ENCODE measurements around the gene EMILIN3.
A peak's percentile ranks its signal among the peaks of the same experiment; 100 is the strongest.

EMILIN3 gene, protein sequence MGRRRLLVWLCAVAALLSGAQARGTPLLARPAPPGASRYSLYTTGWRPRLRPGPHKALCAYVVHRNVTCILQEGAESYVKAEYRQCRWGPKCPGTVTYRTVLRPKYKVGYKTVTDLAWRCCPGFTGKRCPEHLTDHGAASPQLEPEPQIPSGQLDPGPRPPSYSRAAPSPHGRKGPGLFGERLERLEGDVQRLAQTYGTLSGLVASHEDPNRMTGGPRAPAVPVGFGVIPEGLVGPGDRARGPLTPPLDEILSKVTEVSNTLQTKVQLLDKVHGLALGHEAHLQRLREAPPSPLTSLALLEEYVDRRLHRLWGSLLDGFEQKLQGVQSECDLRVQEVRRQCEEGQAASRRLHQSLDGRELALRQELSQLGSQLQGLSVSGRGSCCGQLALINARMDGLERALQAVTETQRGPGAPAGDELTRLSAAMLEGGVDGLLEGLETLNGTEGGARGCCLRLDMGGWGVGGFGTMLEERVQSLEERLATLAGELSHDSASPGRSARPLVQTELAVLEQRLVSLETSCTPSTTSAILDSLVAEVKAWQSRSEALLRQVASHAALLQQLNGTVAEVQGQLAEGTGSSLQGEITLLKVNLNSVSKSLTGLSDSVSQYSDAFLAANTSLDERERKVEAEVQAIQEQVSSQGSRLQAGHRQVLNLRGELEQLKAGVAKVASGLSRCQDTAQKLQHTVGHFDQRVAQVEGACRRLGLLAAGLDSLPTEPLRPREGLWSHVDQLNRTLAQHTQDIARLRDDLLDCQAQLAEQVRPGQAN

DNA sequence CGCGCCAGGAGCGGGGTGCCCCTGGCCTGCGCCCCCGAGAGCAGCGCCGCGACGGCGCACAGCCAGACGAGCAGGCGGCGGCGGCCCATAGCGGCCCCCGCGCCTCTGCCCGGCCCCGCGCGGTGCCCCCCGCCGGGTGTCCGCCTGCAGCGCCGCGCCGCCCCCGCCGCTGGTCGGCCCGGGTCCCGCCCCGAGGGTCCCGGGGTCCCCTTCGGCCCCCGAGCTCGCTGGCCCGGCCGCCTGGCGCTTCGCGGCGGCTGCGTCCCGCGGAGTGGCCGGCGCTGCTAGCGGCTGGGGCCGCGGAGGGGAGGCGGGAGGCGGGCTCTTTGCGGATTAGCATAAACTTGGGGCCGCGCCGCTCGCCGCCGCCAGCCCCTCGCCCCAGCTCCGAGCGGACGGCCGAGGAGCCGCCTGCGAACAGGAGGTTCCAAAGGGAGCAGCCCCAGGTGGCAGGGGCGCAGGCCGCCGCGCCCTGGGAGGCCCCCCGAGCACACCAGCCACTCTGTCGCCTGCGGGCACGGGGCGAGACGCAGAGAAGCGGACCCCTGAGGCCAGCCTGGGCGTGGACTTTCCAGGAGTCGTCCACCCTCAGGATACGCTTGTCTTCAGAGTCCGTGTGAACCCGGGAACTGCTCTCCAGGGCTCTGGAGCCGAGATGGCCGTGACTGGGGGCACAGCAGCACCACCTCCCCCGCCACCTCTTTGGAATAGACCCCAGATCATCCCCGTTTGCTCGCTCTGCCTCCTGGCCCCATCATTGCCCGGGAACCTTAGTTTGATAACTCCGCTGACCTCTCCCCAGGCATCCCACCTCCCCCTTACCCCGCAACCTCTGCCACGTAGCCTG is at the start of gene EMILIN3:
Gene EMILIN3 (minus strand): TSS at position 273 of the 847 bp plus-strand sequence. CDS start 184 bp downstream, at position 89.
- DNase-seq, result no peak

DNA sequence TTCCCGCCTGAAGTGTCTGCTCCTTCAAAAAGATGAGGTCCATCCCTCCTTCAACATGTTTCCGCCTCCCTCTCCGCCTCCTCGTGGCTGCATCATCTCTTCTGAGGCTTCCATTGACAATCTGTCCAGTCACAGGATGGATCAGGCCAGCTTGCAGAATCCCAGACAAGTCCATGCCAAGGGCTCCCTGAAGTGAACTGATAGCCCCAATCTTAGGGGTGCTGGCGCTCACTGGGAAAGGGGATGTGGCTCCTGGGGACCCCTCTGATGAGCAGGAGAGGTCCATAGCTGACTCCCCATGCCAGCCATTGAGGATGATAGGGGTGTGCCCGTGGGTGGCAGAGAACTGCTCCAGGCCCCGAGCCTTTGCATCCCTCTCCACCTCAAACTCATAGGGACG is 48.6 kb upstream of the EMILIN3 start:
- DNase-seq, result no peak

DNA sequence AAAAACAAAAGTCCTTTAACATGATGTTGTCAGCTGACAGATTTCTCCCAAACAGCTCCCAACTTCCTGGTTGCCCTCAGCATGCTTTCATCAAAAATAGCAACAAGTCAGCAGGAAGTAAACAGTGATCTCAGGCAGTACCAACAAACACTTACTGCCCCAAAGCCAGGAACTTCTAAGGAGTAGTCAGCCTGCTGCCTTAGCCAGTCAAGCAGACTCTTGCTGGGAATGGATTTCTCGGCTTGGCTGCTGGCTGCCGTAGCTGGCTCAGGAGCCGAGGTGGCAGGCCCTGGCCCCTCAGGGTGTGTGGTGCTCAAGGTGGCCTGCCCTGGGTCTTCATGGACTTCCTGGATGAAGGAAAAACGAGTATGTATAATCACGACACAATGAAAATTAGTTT is 46.6 kb upstream of the EMILIN3 start:
- no peak for DNase-seq

DNA sequence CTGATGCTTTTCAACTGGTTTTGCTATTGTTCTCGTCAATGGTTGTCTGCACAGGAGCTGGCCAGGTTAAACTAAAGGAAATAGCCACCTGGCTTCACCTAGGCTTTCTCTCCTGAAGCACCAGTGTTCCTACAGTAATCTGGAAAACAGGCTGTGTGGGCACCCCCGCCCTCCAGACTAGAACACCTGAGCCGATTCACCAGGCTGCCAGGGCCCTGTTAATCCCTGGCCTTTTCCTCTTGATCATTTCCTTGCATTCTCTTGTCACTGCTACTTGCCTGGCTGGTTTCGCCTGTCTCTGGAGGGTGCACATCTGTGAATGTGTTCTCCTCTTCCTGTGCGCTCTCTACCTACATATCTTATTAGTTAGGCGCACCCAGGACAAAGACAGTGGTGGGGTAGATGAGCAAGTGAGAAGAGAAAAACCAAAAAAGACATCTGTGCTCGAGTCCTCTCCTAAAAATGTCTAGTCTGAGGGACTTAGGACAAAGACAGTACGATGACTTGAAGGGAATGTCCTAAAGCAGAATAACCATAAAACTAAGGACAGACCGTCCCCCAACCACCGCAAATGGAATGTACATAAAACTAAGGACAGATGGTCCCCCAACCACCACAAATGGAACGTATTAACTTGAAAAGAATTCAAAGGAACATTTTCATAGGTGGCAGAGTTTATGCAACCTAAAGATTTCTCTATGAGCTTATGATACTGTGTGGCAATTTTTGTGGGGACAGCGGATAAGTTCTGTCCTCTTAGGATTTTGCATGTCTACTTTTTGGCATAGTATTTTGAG is 45.9 kb upstream of the EMILIN3 start:
- DNase-seq, result no peak

DNA sequence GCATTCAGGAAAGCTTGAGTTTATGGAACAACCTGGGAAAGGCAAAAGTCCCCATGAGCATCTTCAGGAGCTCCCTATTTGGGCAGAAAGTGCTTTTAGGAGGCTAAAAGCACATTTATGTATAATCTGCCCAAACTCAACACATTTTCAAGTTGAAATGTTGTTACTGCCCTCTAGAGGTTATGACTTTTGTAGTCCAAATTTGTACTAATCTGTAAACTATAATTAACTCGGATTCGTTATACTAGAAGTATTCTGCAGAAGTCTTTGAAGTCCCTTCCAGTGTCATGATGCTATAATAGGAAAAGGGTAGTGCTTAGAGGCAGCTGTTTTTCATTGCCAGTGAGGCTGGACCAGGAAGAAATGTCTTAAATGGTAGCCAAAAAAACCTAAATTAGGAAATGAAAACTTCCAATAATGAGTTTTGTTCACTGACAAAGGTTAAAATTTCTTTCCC is 44.8 kb upstream of the EMILIN3 start:
- DNase-seq, result peak in 1 of 2 donors; percentile 11

DNA sequence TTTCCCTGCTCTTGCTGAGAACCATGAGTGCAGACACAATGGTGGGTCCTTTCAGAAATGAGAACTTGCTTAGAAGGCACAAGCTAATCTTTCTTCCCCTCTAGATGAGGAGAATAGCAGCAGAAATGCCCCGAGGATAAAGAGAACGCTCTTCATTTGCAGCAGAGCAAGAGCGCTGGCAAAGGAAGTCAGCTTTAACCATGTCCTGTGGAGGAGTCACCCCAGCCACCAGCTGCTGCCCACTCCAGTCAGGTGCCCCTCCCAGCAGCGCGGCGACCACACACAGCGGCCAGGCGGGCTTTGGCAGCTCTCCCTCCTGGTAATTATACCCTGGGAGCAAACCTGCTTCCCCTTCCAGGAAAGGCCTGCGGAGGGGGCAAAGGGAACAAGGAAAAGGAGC is 42.4 kb upstream of the EMILIN3 start:
- no peak for DNase-seq

DNA sequence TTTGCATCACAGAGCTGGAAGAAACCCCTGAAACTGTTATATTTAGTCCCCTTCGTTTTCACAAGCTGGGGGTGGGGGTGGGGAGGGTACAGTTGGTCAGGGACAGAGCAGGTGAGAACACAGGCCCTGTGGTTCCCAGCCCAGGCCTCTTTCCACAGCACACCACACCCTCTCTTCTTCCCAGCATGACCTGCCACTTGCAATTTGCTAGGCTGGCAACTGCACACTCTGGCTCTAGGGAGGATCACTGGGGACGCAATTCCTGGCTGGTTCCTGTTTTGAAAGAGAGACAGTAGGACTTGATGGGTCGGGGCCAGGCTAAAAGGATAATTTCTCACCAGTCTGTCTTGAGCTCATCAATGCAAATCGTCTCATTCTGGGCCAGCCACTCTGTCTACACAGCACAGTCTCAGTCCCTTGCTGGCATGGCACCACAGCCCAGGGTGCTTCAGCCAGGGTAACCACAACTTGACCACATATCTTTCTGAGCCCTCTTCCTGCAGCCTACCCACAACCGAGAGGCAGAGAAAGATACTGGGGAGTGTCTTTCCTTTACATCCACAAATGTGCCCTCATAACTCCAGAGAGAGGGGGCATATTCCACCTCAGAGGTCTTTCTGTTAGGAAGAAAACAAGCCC is 41.7 kb upstream of the EMILIN3 start:
- peak; percentile 6 to 12 for DNase-seq

DNA sequence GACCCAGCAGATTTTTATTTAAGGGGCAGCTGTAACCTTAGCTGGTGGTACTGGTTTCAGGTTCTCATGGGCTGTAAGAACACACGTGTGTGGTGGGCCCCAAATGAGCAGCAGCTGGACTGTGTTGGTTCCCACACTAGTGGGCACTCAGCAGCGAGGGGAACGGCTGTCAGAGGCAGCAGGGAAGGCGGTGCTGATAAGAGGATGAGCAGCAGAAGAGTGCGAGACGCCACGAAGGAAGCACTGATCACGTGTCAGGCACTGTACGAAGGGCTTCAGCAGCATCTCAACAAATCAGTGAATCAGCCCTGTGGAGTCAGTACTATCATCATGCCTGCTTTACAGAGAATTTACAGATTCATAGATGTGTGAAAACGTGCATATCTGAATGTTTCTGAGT is 41.0 kb upstream of the EMILIN3 start:
- no peak for DNase-seq

DNA sequence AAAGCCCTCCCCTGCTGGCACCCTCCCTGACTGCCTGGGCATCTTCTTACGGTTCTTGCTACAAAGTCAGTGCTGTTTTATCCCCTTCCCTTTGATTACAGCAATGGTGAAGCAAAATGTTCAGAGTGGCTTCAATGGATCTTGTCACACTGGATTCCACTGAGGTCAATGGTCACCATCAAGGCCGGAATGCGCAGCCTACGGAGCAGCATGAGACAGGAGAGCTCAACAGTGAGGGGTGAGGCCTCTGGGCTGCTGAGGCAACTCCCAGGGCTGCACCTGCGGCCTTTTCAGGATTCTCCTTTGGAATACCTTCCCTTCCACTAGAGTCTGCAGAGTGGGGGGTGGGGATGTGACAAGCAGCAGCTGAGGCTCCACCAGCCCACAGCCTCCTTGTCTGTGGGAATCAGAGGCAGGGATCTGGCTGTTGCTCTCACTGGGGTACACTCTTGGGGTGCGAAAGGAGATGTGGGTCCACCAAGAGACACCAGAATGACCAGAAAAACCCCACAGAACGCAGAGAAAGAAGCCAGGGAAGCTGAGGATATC is 40.4 kb upstream of the EMILIN3 start:
- no peak for DNase-seq

DNA sequence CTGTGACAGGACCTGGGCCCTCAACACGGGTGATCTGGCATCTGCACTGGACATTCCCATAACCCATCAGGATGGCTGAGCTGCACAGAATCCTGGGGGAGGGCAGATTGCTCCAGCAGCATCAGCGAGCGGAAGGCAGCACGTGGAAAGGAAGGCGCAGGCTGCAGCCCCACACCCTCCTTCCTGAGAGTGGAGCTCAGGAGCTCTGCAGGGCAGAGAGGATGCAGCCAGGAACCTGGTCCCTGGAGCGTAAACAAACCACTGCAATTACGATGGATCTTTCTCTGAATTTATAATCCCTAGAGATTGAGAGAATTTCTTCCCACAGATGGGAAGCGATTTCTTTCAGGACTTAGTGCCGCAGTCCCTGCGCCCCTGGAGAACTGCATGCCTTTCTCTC is 39.7 kb upstream of the EMILIN3 start:
- DNase-seq, result no peak

DNA sequence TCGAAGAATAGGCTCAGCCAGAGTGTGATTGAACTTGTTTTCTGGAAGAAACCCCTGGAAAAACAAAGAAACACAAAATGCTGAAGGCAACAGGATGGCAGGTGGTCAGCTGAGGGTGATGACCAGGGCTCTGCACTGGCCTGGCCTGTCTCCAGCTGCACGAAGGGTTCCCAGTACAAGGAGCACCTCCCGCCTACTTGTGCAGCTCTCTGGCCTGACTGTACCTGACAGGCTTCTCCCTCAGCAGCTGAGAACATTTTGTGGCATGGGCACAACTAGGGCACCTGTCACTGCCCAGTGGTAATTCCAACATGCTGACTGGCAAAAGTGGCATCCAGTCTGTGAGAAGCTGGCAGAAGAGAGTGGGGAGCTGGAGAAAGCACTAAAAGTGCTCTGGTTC is 38.8 kb upstream of the EMILIN3 start:
- DNase-seq, result no peak

DNA sequence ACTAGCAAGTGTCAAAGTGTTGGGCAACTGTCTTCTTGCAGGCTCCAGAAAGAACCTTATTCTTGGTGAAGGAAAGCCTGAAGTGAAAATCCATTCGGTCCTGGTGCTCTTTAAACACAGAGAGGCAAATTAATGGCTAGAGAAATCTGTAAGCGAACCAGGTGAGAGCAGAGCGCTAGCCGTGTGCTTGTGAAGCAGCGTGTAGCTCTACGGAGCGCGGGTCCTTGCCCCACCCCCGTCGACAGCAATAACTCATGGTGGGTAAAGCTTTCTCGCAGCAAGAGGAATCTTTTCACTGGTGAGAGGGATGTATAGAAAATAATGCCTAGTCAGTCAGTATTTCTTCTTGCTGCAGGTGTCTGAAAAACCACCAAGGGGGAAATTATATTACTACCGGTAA is 37.0 kb upstream of the EMILIN3 start:
- no peak for DNase-seq

DNA sequence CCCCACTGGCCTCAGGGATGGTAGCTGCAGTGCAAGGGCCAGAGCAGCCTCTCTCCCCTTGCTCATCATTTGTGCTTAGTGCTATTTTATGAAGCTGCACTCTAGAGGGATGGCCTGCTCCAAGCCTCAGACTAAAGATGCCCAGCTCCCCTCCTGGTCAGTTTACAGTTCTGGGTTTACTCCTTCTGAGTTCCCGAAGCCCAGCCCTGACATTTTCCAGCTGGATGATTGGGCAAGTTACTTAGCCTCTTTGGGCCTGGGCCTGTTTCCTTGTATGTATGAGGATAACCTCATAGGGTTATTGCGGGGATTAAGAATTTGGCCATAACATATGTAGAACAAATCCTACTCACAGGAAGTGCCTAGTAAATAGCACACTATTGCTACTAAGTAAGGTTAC is 31.8 kb upstream of the EMILIN3 start:
- no peak for DNase-seq

DNA sequence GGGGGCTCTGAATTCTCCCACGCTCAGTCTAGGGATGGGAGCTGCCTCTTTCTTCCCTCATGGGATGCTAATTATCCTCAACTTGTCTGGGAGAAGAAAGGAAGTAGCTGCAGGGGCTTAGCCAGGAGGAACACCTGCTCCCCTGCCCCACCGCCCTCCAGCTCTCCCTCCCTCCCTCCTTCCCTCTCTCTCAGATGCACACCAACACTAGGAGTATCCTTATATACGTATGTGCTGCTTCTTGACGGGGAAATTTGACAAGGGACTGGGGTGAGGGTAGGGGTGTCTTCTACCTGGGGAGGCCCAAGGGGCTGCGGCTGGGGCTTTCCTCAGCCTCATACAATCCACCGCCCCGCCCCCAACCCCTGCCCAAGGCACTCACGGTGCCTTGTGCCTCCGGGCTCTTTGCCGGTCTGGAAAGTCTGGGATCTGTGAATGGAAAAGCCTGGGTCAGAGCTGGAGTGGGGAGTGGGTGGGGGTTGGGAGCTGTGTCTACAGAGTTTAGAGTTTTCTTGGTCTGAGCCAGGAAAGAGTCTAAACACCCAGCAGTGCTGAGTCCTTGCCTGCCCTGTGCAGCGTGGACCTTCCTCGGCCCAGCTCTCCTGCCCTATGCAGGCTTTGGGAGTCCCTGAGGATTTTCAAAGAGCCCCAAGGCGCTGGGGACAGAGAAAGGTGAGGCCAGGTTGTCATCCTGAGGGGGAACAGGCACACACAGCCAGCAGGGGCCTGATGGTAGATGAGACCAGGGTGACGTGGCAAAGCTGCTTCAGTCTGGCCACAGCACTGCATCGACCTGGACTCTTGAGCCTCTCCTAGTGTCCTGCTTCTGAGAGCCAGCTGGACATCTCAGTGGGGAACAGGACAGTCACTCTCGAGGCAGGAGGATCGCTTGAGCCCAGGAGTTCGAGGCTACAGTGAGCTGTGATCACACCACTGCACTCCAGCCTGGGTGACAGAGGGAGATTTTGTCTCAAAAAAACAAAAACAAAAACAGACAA is 29.3 kb upstream of the EMILIN3 start:
- no peak for DNase-seq

DNA sequence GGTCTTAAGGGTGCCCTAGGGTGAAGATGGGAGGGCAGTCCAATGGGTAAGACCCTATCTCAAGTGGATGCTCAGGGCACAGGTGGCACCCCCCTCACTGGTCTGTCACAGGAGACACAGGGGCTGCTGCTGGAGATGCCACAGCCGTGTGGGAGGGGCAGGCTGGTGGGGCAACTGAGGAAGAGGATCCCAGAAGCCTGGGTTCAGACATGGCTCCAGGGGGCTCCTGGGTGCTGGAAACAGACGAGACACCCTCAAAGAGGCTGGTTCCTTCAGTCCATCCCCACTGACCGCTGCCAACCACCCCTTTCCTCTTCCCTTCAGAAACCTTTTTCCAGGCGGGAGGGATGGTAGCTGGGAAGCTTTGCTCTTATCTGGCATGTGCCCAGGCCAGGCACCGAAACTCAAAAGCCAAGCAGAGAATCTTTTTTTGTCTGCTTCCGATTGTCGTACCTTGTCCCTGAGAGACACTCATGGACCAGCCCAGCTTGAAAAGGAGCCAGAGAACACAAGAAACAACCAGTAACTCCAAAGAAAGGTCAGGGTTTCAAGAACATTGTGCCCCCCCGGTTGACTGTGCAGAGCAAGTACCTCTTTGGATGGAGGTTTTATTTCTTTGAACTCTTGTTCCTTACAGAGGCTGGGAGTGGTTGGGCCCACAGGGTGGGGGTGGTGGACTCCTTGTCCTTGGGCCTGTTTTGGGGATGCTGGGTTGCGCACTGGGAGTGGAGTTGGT is 28.5 kb upstream of the EMILIN3 start:
- DNase-seq, result no peak

DNA sequence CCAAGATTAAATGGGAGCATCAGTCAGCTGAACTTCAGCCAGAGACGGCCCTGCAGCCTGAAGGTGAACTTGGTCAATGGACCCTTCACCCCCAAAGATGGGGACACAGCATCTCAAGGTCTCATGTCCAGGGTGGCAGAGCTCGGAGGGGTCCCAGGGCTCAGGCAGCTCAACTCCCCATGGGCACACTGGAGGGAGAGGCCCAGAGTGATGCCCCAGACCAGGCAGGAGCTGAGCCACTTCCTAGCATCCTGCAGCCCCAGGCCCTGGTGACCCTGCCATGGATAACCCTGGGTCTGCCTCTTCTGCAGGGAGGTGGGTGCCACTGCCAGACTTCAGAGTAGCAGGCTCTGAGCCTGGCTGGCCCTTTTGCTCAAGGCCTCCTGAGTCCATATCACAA is 27.5 kb upstream of the EMILIN3 start:
- no peak for DNase-seq

DNA sequence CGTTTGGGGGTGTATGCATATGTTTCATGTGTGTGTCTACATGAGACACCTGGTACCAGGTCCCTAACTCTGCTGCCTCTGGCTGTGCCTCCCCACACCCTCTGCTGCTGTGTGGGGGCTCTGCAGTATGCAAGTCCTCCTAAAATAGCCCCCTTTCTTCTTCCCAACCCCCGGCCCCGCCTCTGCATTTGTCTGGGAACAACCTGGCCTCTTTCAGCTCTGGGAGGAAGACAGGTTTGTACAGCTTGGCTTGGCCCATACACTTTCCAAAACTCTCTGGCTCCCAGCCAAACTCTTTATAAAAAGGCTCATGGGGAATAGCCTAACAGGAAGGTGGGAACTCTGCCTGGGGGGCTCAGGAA is 27.1 kb upstream of the EMILIN3 start:
- no peak for DNase-seq

DNA sequence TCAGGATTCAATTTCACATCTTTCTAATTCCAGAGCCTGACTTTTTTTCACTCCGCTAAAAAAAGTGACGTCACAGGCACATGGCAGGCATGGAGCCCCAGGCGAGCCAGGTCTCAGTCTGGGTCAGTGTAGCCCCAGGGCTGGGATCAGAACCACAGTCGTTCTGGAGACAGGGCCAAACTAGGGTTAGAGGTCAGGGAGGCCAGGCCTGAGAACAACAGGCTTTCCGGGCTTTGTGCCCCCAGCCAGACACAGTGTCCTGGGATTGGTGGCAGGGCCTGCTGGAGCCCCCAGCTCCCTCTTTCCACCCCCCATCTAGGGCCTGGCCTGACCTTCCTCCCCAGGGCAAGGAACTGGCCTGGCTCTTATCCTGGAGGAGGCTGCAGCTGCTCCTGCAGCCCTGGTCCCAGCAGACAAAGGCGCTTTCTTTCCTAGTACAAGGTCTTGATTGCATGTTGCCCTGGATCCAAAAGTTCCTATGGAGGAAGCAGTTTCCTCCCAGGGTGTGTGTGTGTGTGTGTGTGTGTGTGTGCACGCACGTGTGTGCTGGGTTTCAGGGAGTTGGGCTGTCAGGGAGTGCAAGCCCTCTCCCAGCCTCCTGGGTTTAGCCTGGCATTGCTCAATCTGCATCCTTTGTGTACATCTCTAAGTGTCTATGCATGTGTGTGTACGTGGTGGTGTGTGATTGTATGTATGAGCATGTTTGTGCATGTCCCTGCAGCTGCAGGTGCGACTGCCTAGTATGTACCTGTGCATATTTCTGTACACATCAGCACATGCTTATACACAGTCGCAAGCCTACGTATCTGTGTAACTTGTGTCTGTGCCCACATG is 26.5 kb upstream of the EMILIN3 start:
- no peak for DNase-seq

DNA sequence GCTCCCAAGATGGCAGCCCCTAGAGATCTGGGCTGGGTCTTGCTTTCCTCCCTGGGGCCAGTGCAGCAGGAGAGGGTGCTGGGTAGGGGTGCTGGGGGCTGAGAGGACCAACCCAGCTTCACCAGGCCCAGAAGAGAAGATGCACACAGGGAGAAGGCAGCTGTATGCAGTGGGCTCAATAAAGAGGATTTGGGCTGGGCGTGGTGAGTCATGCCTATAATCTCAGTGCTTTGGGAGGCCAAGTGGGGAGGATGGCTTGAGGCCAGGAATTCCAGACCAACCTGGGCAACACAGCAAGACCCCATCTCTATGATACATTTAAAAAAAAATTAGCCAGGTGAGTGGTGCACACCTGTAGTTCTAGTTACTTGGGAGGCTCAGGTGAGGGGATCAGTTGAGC is 25.7 kb upstream of the EMILIN3 start:
- DNase-seq, result no peak

All from CD4-positive, alpha-beta T cell treated with Interleukin-4 for 1 hour (primary cell).